Pancreas (tissue), 10 donors: Measurements from ENCODE around the gene DCC. TPM values are rescaled to one million over a fixed set of nuclear protein-coding genes. Genes with fewer than 3 reads are reported as not detected.

ENCODE experiments used
- ATAC-seq, 4 donors: fragments of 200-7000 bp; cut with Tn5 transposase; one replicate each; pipeline versions ENCODE4 v1.8.0 to v1.9.1; 2020; ENCODE audit warnings: mild to moderate bottlenecking in 4 of 4, moderate library complexity in 4 of 4
- DNase-seq, 6 donors: peaks; one replicate each; pipeline ENCODE4 v3.0.0-alpha.2; 2020
- FAIRE-seq: peaks from 2 replicates; lab custom pipeline; 2012; peaks lifted over from hg19 to GRCh38; lab: Jason Lieb, UNC
- H3K27ac ChIP-seq, 4 donors: fragments of 200-600 bp; sonication (generic); 1 replicate in 3 of 4; 2 replicates in 1 of 4; pipeline versions ENCODE4 v1.5.0 to v1.8.0; 2020
- H3K27me3 ChIP-seq, 4 donors: fragments of 200-600 bp; one replicate each; pipeline ENCODE4 v1.8.0; 2021
- H3K36me3 ChIP-seq, 3 donors: fragments of 200-600 bp; sonication (generic) in 1 of 3; one replicate each; pipeline versions ENCODE4 v1.5.0 to v1.8.0; 2020 to 2021
- H3K4me1 ChIP-seq, 3 donors: fragments of 200-600 bp; one replicate each; pipeline ENCODE4 v1.8.0; 2021
- H3K4me3 ChIP-seq, 4 donors: fragments of 200-600 bp; sonication (generic) in 2 of 4; one replicate each; pipeline versions ENCODE4 v1.5.0 to v1.8.0; 2020 to 2021
- H3K9me3 ChIP-seq, 4 donors: fragments of 200-600 bp; one replicate each; pipeline ENCODE4 v1.8.0; 2021
- CTCF ChIP-seq, 4 donors: fragments of 200-600 bp; sonication (generic) in 3 of 4; IDR thresholded peaks; one replicate each; pipeline versions ENCODE4 v1.5.0 to v1.8.0; 2021; ENCODE audit warnings: antibody characterized with exemption in 4 of 4
- WGBS, 2 donors: extraction: QIAGEN DNeasy Blood & Tissue Kit; methylation state at CpG; one replicate each; pipeline ENCODE4 v1.1.7; 2013; 5-methylcytosine and 5-hydroxymethylcytosine counted together
- intact Hi-C, 3 donors: fragments of 100-400 bp; cut with DNase I; formaldehyde crosslinking; loops; one replicate each; pipeline versions ENCODE4 v1.11.1 to v1.14.2; 2022
- polyA plus RNA-seq, 2 donors: library from polyadenylated mRNA; stranded (reverse); fragments of 200-250 nt; gene quantifications; one replicate each; pipeline ENCODE4 v1.2.3, GENCODE V29; 2013
- total RNA-seq, 6 donors: library from RNA; stranded (reverse); fragmentation: NEBNext Ultra II Directional in 4 of 6; extraction: Animal tissue kit (Norgen Biotek cat#: 25700) in 4 of 6; gene quantifications; one replicate each; pipeline versions ENCODE4 v1.2.1 to v1.2.4, GENCODE V29; 2021 to 2023
- donor health status: healthy with polysubstance abuse.
- donor health status: DM: no; HTN: no; CAD: no; lungs with moderate emphysema.
- donor health status: DM: no; HTN: no; CAD: no.
- donor health status: control.
- donor health status: control.
- donor health status: Bipolar disorder and iron deficiency.
- donor health status: DM: yes; HTN: yes; CAD: no.
- donor health status: DM: no; HTN: no; CAD: no.
- donor health status: DM: no; HTN: no; CAD: no.
- donor health status: DM: yes; HTN: yes; CAD: no.

DCC gene
- total and polyA plus RNA-seq, 8 donors = 0.18 to 0.44 (median 0.28) TPM; not detected in 1

DNA sequence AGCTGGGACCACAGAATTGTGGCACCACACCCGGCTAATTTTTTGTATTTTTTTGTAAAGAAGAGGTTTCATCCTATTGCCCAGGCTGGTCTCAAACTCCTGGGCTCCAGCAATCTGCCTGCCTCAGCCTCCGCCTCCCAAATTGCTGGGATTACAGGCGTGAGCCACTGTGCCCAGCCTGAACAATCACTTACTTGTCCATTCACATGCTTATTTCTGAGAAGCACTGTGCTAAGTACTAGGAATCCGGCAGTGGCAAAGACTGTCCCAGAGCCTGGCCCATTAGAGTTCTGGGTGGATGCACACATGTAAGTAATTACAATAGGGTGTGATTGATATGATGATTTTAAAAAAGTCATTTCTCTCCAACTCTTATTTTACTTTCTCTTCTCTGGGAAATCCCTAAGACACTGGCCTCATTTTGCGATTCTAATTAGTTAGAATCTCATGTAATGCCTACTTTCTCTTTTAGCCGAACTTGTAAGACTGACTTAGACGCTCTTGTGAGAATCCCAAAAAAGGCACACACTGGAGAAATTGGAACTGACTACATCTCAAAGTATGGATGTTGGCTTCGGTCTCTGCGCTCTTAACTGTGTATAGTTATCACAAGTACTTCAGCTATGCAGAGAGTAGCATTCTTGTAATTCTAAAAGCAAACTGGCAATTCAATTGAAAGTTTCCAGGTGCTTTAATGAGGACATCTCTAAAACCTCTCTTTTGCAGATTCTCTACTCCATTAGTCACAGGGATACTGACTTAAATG is 567.7 kb downstream of the DCC start:
- Histone ChIP-seq H3K27ac (no peak overlapping the region), H3K36me3 (no peaks in the 10 kb centered on the region), H3K4me3 (no peak overlapping the region), H3K4me1 (no peaks in the 10 kb centered on the region), H3K27me3 (no peaks in the 10 kb centered on the region), H3K9me3 (no peaks in the 10 kb centered on the region)
- no peak for FAIRE-seq
- no peak for TF ChIP-seq CTCF (IDR thresholded peaks at IDR 0.05)
- no peak for DNase-seq
- WGBS, 2 donors = 88 to 94% methylated on average over 9 of the region's 9 CpGs
- no peak for ATAC-seq
- intact Hi-C loops = no loop called here

DNA sequence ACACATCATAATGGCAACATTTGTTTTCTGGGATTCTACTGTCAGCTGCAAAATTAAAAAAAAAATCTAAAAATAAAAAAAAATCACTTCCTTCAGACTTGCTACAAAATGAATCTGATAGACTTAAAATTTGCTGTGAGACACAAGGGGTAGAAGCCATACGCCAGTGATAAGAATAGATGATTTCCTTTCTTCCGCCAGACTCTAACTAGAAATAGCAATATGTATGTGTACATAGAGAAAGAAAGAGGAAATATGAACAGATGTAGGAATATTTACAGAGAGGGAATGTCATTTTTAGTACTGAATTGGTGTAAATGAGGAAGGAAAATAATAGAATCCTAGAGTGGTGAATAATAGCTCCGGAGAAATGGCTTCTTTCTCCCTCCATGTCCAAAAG is 574.2 kb downstream of the DCC start:
- Histone ChIP-seq H3K4me1 (no peaks in the 10 kb centered on the region), H3K9me3 (no peaks in the 10 kb centered on the region), H3K4me3 (no peak overlapping the region), H3K36me3 (no peaks in the 10 kb centered on the region), H3K27ac (no peak overlapping the region), H3K27me3 (peaks cover 0 to 5% (median 0%) of the 10 kb centered on the region in 4 donors)
- intact Hi-C loops = no loop called here
- no peak for TF ChIP-seq CTCF (IDR thresholded peaks at IDR 0.05)
- no peak for ATAC-seq
- no peak for FAIRE-seq
- no peak for DNase-seq
- WGBS, 2 donors = 61 to 74% methylated on average over 3 of the region's 3 CpGs

DNA sequence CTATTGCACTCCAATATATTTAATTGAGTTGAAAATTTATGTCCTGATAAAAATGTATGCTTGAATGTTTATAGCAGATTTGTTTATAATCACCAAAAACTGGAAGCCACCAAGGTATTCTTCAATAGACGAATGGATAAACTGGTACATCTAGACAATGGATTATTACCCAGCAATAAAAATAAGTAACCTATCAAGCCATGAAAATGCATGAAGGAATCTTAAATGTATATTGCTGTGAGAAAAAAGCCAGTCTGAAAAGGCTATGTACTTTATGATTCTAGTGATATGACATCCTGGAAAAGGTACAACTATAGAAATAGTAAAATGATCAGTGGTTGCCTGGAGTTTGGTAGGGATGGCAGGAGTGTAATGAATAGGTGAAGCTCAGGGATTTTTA is 580.7 kb downstream of the DCC start:
- H3K4me3 ChIP-seq = no peak overlapping the region
- no peak for TF ChIP-seq CTCF (IDR thresholded peaks at IDR 0.05)
- ATAC-seq (no peak), DNase-seq (no peak), FAIRE-seq (no peak)
- H3K27me3 ChIP-seq = peaks cover 0 to 5% (median 0%) of the 10 kb centered on the region in 4 donors
- H3K9me3 ChIP-seq = no peaks in the 10 kb centered on the region
- no peaks in the 10 kb centered on the region for H3K36me3 ChIP-seq
- no peaks in the 10 kb centered on the region for H3K4me1 ChIP-seq
- intact Hi-C loops = no loop called here
- H3K27ac ChIP-seq = no peak overlapping the region
- WGBS, 2 donors = 57 to 59% methylated on average over 1 of the region's 1 CpG

- no peak for ATAC-seq
- Histone ChIP-seq H3K27ac (no peak overlapping the region), H3K4me3 (no peak overlapping the region), H3K27me3 (no peaks in the 10 kb centered on the region), H3K4me1 (no peaks in the 10 kb centered on the region), H3K9me3 (no peaks in the 10 kb centered on the region), H3K36me3 (no peaks in the 10 kb centered on the region)
- DNase-seq = no peak
- no peak for TF ChIP-seq CTCF (IDR thresholded peaks at IDR 0.05)
- no peak for FAIRE-seq
- intact Hi-C loops = no loop called here
- WGBS, 2 donors = 87 to 93% methylated on average over 2 of the region's 2 CpGs
Observed at GRCh38 chr18:52933356-52933755, 593.4 kb downstream of the DCC start.

GRCh38 chr18:52936931-52937330 is 596.9 kb downstream of the DCC start:
- Histone ChIP-seq H3K27me3 (no peaks in the 10 kb centered on the region), H3K4me3 (no peak overlapping the region), H3K27ac (no peak overlapping the region), H3K4me1 (no peaks in the 10 kb centered on the region), H3K9me3 (no peaks in the 10 kb centered on the region), H3K36me3 (no peaks in the 10 kb centered on the region)
- intact Hi-C loops = no loop called here
- no peak for FAIRE-seq
- TF ChIP-seq CTCF (IDR thresholded peaks at IDR 0.05) = no peak
- WGBS, 2 donors = 20 to 27% methylated on average over 1 of the region's 1 CpG
- no peak for ATAC-seq
- no peak for DNase-seq
